Ovary (tissue), 3 donors: ENCODE results near the gene C17orf114.

ENCODE experiments used
- EP300 ChIP-seq: sonication (generic); formaldehyde crosslinking; IDR thresholded peaks from one replicate; pipeline ENCODE4 v1.6.1; 2017; ENCODE audit warnings: antibody characterized with exemption
- POLR2A ChIP-seq: fragments of 450-650 bp; IDR thresholded peaks from one replicate; pipeline ENCODE4 v1.6.1; 2017; ENCODE audit warnings: antibody characterized with exemption, mild to moderate bottlenecking, moderate library complexity
- TF ChIP-seq, protein P1 (sequence below), 3 donors: fragments of 450-650 bp in 2 of 3; fragments of 200-600 bp in 1 of 3; IDR thresholded peaks; one replicate each; pipeline versions ENCODE4 v1.5.1 to v1.8.0; 2016 to 2022; ENCODE audit warnings: antibody characterized with exemption in 3 of 3, mild to moderate bottlenecking in 1 of 3
- donor health status: DM: no; HTN: no; CAD: no.

DNA sequence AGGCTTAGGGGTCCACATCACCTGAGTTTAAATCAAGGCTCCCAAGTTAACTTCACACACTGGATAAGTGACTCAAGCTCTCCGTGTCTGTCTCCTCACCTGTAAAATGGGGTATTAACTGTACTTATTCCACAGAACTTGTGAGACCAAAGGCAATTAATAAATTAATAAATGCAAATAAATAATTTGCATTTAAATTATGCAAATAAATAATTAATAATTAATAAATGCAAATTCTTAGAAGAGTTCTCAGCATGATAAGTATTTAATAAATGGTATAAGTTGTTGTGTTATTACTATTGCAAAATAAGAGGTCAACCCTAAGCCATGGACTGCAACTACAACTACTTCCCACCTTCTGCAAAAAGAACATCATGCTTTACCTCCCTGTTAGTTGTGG, 48.7 kb downstream of the C17orf114 start:
- TF ChIP-seq, protein P1, sequence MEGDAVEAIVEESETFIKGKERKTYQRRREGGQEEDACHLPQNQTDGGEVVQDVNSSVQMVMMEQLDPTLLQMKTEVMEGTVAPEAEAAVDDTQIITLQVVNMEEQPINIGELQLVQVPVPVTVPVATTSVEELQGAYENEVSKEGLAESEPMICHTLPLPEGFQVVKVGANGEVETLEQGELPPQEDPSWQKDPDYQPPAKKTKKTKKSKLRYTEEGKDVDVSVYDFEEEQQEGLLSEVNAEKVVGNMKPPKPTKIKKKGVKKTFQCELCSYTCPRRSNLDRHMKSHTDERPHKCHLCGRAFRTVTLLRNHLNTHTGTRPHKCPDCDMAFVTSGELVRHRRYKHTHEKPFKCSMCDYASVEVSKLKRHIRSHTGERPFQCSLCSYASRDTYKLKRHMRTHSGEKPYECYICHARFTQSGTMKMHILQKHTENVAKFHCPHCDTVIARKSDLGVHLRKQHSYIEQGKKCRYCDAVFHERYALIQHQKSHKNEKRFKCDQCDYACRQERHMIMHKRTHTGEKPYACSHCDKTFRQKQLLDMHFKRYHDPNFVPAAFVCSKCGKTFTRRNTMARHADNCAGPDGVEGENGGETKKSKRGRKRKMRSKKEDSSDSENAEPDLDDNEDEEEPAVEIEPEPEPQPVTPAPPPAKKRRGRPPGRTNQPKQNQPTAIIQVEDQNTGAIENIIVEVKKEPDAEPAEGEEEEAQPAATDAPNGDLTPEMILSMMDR (IDR thresholded peaks at IDR 0.05): no peak
- TF ChIP-seq POLR2A (no peak), EP300 (no peak)
